ENCODE results near the gene GALNT18. TPM values are rescaled to one million over a fixed set of nuclear protein-coding genes. Genes with fewer than 3 reads are reported as not detected.
A peak's percentile ranks its signal among the peaks of the same experiment; 100 is the strongest.

Gene GALNT18
- total and polyA plus RNA-seq, 4 donors, result 2.1 to 11.0 (median 3.8) TPM

GRCh38 chr11:11450744-11451362 is 171.0 kb downstream of the GALNT18 start:
- Histone ChIP-seq H3K9ac (ENCODE audit: low read depth in 1 of 2, low read length in 2 of 2) (no peak overlapping the region), H3K27me3 (ENCODE audit: control insufficient read depth in 4 of 4, insufficient read depth in 4 of 4, low read length in 3 of 4) (no peaks in the 10 kb centered on the region), H3K4me3 (ENCODE audit: low read depth in 1 of 3, low read length in 3 of 3) (peak overlapping the region in 2 of 3 donors; percentile 40 to 67), H3K27ac (ENCODE audit: low read depth in 1 of 2, low read length in 2 of 2) (peak overlapping the region in 1 of 2 donors; percentile 3), H3K36me3 (ENCODE audit: control insufficient read depth in 4 of 4, insufficient read depth in 3 of 4, low read depth in 1 of 4, low read length in 3 of 4) (peaks cover 0 to 7% (median 0%) of the 10 kb centered on the region in 4 donors), H3K9me3 (ENCODE audit: control insufficient read depth in 4 of 4, low read length in 3 of 4) (no peaks in the 10 kb centered on the region), H3K4me1 (ENCODE audit: control insufficient read depth in 4 of 4, insufficient read depth in 4 of 4, low read length in 3 of 4) (peaks cover 7 to 53% (median 45%) of the 10 kb centered on the region in 4 donors)
- 67% methylated on average over 5 of the region's 5 CpGs for WGBS
- TF ChIP-seq GABPA (IDR thresholded peaks at IDR 0.05 in 1 of 2, conservative IDR thresholded peaks at IDR 0.05 in 1 of 2) (no peak), HNF4A (conservative IDR thresholded peaks at IDR 0.05) (no peak), CTCF (IDR thresholded peaks at IDR 0.05; ENCODE audit: low read depth, low read length, missing input control) (no peak), HNF4G (IDR thresholded peaks at IDR 0.05) (no peak), ZBTB33 (IDR thresholded peaks at IDR 0.05) (no peak), NR2F2 (IDR thresholded peaks at IDR 0.05) (no peak), RXRA (IDR thresholded peaks at IDR 0.05) (no peak), MAX (IDR thresholded peaks at IDR 0.05) (no peak), RAD21 (IDR thresholded peaks at IDR 0.05) (no peak), FOXA2 (IDR thresholded peaks at IDR 0.05) (no peak), JUND (IDR thresholded peaks at IDR 0.05) (no peak), SP1 (IDR thresholded peaks at IDR 0.05) (no peak)
- DNase-seq (ENCODE audit: low spot score), result no peak

GRCh38 chr11:11449327-11449726 is 172.5 kb downstream of the GALNT18 start:
- TF ChIP-seq HNF4G (IDR thresholded peaks at IDR 0.05) (no peak), MAX (IDR thresholded peaks at IDR 0.05) (no peak), SP1 (IDR thresholded peaks at IDR 0.05) (no peak), YY1 (IDR thresholded peaks at IDR 0.05) (no peak), RAD21 (IDR thresholded peaks at IDR 0.05) (no peak), REST (IDR thresholded peaks at IDR 0.05) (no peak), HNF4A (conservative IDR thresholded peaks at IDR 0.05) (no peak), NR2F2 (IDR thresholded peaks at IDR 0.05) (no peak), GABPA (IDR thresholded peaks at IDR 0.05 in 1 of 2, conservative IDR thresholded peaks at IDR 0.05 in 1 of 2) (no peak), JUND (IDR thresholded peaks at IDR 0.05) (no peak), FOXA1 (IDR thresholded peaks at IDR 0.05) (no peak), EGR1 (IDR thresholded peaks at IDR 0.05; ENCODE audit: low read depth in 2 of 2) (no peak), FOXA2 (IDR thresholded peaks at IDR 0.05) (no peak)
- Histone ChIP-seq H3K27me3 (ENCODE audit: control insufficient read depth in 4 of 4, insufficient read depth in 4 of 4, low read length in 3 of 4) (no peaks in the 10 kb centered on the region), H3K4me3 (ENCODE audit: low read depth in 1 of 3, low read length in 3 of 3) (peak overlapping the region in 1 of 3 donors; percentile 67), H3K9me3 (ENCODE audit: control insufficient read depth in 4 of 4, low read length in 3 of 4) (no peaks in the 10 kb centered on the region), H3K9ac (ENCODE audit: low read depth in 1 of 2, low read length in 2 of 2) (no peak overlapping the region), H3K27ac (ENCODE audit: low read depth in 1 of 2, low read length in 2 of 2) (peak overlapping the region; percentile 3 to 10), H3K4me1 (ENCODE audit: control insufficient read depth in 4 of 4, insufficient read depth in 4 of 4, low read length in 3 of 4) (peaks cover 9 to 67% (median 59%) of the 10 kb centered on the region in 4 donors), H3K36me3 (ENCODE audit: control insufficient read depth in 4 of 4, insufficient read depth in 3 of 4, low read depth in 1 of 4, low read length in 3 of 4) (peaks cover 0 to 7% (median 0%) of the 10 kb centered on the region in 4 donors)
- 39% methylated on average over 3 of the region's 3 CpGs for WGBS
- DNase-seq (ENCODE audit: low spot score), result no peak

Data from liver (tissue), 9 donors.